Mesothelial cell of epicardium (in vitro differentiated cells): ENCODE measurements around the gene BMERB1. TPM values are rescaled to one million over a fixed set of nuclear protein-coding genes. Genes with fewer than 3 reads are reported as not detected.

Experiments
- DNase-seq, 2 experiments: peaks; one replicate each; pipeline ENCODE4 v3.0.0; 2021; ENCODE audit warnings: low spot score in 2 of 2; ENCODE audit not compliant: unreplicated experiment in 2 of 2
- H3K27ac Mint-ChIP-seq: 2 replicates; pipeline ENCODE4 v1.8.0; 2021; ENCODE audit warnings: mixed read lengths
- H3K27me3 Mint-ChIP-seq: 2 replicates; pipeline ENCODE4 v1.8.0; 2021; ENCODE audit warnings: low read depth, mixed read lengths
- H3K36me3 Mint-ChIP-seq: 2 replicates; pipeline ENCODE4 v1.8.0; 2021; ENCODE audit warnings: mixed read lengths
- H3K4me1 Mint-ChIP-seq: 2 replicates; pipeline ENCODE4 v1.8.0; 2021; ENCODE audit warnings: mixed read lengths
- H3K4me3 Mint-ChIP-seq: 2 replicates; pipeline ENCODE4 v1.8.0; 2021; ENCODE audit warnings: mild to moderate bottlenecking, moderate library complexity, mixed read lengths
- H3K9me3 Mint-ChIP-seq: 2 replicates; pipeline ENCODE4 v1.8.0; 2021; ENCODE audit warnings: mixed read lengths
- CTCF ChIP-seq: fragments of 200-600 bp; sonication (generic); IDR thresholded peaks from one replicate; pipeline ENCODE4 v1.5.0; 2021; ENCODE audit warnings: antibody characterized with exemption; ENCODE audit not compliant: unreplicated experiment
- total RNA-seq: library from RNA; stranded (reverse); gene quantifications from 3 replicates; pipeline ENCODE4 v1.2.1, GENCODE V29; 2021

BMERB1 gene
- total RNA-seq, 1 donor from 2014 or later: 3.9 TPM

- no peaks in the 10 kb centered on the region for H3K36me3 Mint-ChIP-seq
- H3K4me3 Mint-ChIP-seq: no peak overlapping the region
- peaks cover 12% of the 10 kb centered on the region for H3K27me3 Mint-ChIP-seq
- no peak overlapping the region for H3K27ac Mint-ChIP-seq
- H3K9me3 Mint-ChIP-seq: peaks cover 10% of the 10 kb centered on the region
- DNase-seq: no peak
- H3K4me1 Mint-ChIP-seq: no peaks in the 10 kb centered on the region
- TF ChIP-seq CTCF: no peak
These were observed 9.9 kb downstream of the BMERB1 start for GRCh38 chr16:15444264-15444663.

- Mint-ChIP-seq H3K27me3 (peaks cover 9% of the 10 kb centered on the region), H3K9me3 (peaks cover 10% of the 10 kb centered on the region), H3K36me3 (no peaks in the 10 kb centered on the region), H3K4me1 (no peaks in the 10 kb centered on the region), H3K4me3 (no peak overlapping the region), H3K27ac (no peak overlapping the region)
- no peak for TF ChIP-seq CTCF
- DNase-seq: no peak
These were observed 11.1 kb downstream of the BMERB1 start for GRCh38 chr16:15445450-15445849.

- Mint-ChIP-seq H3K36me3 (no peaks in the 10 kb centered on the region), H3K4me1 (no peaks in the 10 kb centered on the region), H3K27ac (no peak overlapping the region), H3K4me3 (no peak overlapping the region), H3K9me3 (peaks cover 10% of the 10 kb centered on the region), H3K27me3 (peaks cover 11% of the 10 kb centered on the region)
- TF ChIP-seq CTCF: no peak
- no peak for DNase-seq
These were observed 12.5 kb downstream of the BMERB1 start for GRCh38 chr16:15446901-15447300.

- Mint-ChIP-seq H3K27me3 (peaks cover 25% of the 10 kb centered on the region), H3K4me1 (no peaks in the 10 kb centered on the region), H3K4me3 (no peak overlapping the region), H3K27ac (no peak overlapping the region), H3K36me3 (no peaks in the 10 kb centered on the region), H3K9me3 (peaks cover 3% of the 10 kb centered on the region)
- no peak for DNase-seq
- TF ChIP-seq CTCF: no peak
These were observed 16.2 kb downstream of the BMERB1 start for GRCh38 chr16:15450624-15451023.

GRCh38 chr16:15451098-15451731 lies 16.8 kb downstream of the BMERB1 start:
- Mint-ChIP-seq H3K36me3 (no peaks in the 10 kb centered on the region), H3K9me3 (no peaks in the 10 kb centered on the region), H3K4me1 (no peaks in the 10 kb centered on the region), H3K4me3 (no peak overlapping the region), H3K27me3 (peaks cover 27% of the 10 kb centered on the region), H3K27ac (no peak overlapping the region)
- DNase-seq: no peak
- no peak for TF ChIP-seq CTCF
